HL-60/S4 treated with phorbol 12-myristate 13-acetate at 8.2 ng/mL for 4 days and 3 days (cell line): ENCODE results near the gene TDP2.
"Not testable (repeated sequence)": the region's sequence is repeated elsewhere in the genome, so short reads cannot be mapped to it uniquely, and the experiment has no call there.

Experiments
- in situ Hi-C: fragments of 300-500 bp; cut with MboI; formaldehyde crosslinking; loops from 2 replicates; pipeline ENCODE4 v1.15.0; 2022; ENCODE audit warnings: low sequenced_read_pairs

Gene TDP2

DNA sequence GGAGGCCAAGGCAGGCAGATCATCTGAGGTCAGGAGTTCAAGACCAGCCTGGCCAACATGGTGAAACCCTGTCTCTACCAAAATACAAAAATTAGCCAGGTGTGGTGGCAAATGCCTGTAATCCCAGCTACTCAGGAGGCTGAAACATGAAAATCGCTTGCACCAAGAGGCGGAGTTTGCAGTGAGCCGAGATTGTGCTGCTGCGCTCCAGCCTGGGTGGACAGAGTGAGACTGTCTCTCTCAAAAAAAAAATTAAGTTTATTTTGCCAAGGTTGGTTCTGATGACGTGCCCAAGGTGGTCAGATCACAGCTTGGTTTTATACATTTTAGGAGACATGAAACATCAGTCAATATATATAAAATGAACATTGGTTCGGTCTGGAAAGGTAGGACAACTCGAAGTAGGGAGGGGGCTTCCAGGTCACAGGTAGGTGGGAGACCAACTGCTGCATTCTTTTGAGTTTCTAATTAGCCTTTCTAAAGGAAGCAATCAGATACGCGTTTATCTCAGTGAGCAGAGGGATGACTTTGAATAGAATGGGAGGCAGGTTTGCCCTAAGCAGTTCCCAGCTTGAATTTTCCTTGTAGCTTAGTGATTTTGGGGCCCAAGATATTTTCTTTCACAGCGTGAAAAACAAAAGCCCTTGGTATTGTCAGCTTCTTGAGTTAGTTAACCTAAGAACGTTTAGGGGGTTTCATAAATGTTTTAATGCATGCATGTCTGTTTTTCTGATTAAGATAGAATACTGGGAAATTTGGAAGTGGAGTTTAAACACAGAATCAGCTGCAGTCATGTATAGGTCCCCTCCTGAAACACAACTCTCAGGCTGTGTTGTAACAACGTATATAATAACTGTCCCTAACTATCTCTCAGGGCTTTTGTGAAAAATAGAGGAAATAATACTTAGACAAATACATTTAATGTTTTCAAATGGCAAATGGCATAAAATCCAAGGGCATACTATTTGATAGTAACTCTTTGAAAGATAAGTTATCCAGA, 16.9 kb upstream of the TDP2 start:
- in situ Hi-C loops, result no loop called here

DNA sequence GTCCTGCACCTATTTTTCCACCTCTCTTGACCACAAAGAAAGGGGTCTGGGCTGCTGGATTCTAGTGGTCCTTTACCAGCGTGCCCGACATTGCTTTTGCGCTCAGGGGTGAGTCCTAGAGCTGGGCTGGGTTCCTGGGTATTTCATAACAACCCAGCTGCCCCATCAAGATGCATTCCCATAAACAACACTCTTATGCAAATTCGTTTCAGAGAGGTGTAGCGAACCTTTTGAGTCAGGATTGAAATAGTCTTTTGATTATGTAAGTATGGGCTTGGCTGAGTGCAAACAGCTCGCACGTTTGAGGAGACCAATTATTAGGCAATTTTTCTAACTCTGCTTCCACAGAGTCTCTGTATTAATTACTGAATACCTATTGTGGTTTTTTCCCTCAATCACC, 13.9 kb upstream of the TDP2 start:
- in situ Hi-C loops, result no loop called here

DNA sequence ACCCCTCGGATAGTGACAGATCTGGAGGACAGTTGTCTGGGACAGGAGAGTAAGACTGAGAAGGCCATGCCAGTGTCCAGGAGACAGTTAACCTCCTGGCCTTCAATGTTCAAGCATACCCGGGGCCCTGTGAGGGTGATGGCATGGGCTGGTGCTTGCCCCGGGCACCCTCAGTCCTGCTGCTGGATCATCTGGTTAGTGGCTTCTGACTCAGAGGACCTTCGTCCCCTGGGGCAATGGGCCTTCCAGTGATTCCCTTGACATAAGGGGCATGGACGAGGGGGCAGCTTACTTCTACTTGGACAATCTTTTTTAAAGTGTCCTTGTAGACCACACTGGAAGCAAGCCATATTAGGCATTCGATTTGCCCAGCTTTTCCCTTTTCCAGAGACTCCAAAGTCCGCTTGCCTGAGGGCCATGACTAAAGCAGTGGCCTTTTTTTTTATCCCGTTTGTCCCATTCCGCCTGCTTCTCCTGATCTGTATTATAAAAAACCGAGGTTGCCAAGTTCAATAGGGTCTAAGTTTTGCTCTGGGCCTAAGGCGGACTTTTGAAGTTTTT, 12.2 kb upstream of the TDP2 start:
- in situ Hi-C loops, result not testable (repeated sequence)

DNA sequence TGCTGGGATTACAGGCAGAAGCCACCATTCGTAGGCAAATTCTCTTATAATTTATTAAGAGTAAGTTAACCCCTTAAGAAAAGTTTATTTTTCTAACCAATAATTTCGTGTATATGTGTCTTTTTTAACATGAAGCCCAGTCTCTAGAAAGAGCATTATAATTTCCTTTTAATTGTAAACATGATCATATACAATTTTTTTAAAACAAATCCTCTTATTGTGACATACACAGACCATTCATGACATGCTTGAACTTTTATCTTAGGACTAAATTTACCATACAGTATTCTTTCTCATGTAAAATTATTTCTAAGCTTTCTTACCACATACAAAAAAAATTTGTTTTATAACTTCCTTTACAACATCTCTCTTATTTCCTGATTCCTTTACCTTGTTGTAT, 6.9 kb upstream of the TDP2 start:
- in situ Hi-C loops, result no loop called here

DNA sequence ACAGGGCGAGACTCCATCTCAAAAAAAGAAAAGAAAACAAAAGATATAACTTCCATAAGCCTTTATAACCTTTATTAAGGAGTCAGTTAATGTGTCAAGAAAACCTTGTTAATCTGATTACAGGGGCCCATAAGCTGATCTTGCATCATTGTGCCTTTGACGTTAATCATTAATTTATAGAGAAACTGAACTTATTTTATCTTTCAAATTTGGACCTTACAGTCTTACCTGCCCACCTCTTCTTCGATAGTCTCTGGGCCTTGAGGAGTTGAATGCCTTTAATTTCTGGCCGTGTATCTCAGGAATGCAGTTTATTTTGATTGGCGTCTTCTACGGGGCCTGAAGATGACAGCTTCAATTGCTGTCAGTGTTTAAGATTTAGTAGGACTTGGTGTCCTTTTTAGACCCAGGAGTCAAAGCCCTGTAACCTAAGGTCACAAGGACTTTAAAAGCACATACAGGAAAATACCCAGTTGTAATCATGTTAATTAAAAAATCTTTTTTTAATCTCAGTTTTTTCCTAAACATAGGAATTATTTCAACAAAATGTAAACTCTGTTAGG, 6.0 kb upstream of the TDP2 start:
- in situ Hi-C loops, result no loop called here

DNA sequence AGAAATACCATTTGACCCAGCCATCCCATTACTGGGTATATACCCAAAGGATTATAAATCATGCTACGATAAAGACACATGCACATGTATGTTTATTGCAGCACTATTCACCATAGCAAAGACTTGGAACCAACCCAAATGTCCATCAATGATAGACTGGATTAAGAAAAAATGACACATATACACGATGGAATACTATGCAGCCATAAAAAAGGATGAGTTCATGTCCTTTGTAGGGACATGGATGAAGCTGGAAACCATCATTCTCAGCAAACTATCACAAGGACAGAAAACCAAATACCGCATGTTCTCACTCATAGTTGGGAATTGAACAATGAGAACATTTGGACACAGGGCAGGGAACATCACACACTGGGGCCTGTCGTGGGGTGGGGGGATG, 4.4 kb upstream of the TDP2 start:
- in situ Hi-C loops, result not testable (repeated sequence)

DNA sequence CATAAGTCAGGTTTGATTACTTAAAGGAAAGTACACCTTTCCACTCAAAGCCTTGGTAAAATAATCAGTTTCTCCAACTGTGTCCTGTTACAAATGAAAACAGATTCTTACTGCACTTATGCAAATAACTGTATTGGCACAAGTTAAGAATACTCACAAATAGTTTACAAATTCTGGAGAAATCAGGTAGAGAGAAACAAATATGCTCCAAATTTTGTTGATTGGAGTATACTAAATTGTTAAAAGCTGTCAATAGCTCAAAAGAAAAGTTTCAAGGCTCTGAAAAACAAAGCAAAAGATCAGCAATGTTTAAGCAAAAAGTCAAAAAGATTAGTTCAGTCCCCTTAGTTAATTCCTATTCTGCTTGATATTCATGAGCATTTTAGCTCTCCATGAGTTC, 3.8 kb upstream of the TDP2 start:
- in situ Hi-C loops, result not testable (repeated sequence)

DNA sequence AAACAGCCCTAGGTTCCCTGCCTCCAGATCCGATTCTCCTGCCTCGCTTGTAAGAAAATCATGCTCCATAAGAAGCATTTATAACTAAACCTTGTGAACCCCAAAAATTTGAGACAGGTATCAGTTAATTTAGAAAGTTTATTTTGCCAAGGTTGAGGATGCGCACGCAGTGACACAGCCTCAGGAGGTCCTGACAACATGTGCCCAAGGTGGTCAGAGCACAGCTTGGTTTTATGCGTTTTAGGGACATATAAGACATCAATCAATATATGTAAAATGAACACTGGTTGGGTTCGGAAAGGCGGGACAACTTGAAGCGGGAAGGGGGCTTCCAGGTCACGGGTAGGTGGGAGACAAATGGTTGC, 2.3 kb upstream of the TDP2 start:
- in situ Hi-C loops, result no loop called here

DNA sequence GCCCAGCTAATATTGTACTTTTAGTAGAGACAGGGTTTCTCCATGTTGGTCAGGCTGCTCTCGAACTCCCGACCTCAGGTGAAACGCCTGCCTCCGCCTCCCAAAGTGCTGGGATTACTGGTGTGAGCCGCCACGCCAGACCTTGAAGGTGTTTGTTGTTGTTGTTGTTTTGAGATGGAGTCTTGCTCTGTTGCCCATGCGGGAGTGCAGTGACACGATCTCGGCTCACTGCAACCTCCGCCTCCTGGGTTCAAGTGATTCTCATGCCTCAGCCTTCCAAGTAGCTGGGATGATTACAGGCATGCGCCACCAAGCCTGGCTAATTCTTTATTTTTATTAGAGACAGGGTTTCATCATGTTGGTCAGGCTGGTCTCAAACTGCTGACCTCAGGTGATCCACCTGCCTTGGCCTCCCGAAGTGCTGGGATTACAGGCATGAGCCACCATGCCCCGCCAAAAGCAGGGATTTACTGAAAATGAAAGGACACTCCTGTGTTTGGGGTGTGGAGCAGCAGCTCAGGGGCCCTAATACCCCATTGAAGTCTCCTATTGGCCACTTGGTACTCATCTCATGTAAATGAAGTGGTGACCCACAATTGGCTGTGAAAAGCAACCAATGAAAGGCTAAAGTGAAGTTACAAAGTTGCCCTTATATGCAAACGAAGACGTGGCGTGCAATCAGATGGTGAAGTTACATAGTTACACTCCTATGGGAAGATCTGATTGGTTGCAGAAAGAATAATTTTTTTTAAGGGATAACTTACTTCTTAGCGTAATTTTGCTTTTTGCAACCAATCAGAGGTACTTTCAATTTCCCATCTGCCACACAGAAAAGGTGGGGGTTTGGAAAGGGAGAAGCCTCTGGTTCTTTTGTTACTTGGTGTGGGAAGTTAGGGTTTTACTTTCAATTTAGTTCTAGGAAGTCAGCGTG, 1.6 kb upstream of the TDP2 start:
- in situ Hi-C loops, result not testable (repeated sequence)

DNA sequence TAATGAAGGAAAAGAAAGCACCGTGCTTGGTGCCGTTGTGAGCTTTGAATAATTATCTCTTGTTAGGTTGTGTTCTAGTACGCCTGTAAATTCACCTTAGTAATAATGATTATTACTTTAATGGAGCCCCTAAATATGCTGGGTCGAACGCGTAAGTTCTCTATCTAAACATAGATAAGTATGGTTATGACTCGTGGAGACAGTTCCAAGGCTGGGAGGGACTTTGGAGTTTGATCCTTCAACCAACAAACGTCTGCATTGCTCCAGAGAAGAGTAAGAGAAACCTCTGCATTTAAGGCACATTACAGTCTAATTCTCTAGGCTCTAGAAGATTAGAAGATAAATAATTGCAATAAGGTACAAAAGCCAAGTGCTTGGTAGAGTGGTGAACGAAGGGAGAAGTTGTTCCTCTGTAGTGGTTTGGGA, 692 bp upstream of the TDP2 start:
- in situ Hi-C loops, result no loop called here

DNA sequence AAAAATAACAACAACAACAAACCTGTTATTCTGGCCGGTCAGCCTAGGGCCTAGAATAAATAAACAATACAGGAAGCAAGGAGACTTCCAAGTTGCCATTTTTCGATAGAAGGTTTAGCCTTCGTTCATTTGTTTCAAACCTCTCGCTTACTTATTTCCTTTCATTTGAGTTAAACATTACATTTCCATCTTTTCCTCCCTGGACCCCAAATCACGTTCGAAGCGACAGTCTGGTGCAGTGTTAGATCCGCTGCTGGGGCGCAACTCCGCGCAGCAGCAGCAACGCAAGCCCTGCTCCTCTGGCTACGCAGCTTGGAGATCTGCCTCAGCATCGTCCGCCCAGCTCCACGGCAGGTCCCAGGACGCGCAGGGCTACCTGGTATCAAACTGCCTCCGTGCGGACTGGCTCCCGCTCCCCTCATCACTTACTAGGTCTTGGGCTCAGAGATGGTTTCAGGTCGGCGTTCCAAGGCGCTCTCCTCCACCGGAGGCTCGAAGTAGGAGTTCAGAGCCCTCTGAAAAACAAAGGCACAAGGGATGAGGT, 530 bp downstream of the TDP2 start:
- in situ Hi-C loops, result no loop called here

DNA sequence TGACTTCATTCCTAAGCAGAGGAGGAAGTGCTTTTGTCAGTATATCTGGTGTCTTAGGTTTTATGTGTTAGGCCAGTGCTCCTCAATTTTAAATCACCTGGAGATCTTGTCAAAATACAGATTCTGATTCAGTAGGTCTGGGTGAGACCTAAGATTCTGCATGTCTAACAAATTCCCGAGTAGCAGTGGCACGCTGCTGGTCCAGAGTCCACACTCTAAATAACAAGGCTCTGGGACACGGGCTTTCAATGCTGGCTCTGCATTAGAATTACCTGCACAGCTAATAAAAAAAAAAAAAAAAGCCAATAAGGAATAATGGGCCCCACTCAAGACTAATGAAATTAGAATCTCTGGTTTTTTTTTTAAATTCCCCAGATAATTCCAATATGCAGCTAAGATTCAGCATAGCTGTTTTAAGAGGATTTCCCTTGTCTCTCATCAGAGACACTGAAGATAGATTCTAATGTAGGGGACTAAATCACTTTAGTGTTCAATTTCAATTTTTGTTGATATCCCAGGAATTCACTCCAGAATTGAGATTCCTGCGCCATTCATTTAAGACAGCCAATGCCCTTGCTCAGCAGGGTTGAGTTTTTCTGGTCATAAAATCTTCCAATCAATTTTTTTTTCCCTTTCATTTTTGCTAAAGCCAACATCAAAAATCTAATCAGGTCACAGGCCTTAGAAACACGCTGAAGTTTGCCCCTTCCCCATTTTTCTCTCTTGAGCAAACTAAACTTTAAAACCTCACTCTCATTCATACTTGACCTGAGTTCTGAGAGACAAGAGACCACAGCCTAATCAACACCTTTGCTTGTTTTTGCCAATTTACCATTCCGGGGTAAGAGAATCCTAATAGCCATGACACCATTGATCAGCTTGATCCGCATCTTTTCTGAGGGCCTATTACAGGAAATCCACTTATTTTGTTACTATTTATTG, 2.4 kb downstream of the TDP2 start:
- in situ Hi-C loops, result no loop called here

DNA sequence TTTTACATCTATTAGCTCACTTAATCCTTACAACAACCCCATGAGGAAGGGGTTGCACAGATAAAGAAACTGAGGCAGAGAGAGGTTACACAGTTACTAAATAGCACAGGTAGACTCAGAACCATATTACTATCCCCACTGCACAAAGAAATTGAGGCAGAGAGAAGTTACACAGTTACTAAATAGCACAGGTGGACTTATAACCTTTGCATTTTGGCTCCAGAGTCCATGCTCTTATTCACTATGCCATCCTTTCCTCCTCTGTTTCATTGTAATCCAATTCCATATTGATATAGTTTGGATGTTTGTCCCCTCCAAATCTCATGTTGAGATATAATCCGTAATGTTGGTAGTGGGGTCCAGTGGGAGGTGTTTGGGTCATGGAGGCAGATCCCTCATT, 3.5 kb downstream of the TDP2 start:
- in situ Hi-C loops, result no loop called here

DNA sequence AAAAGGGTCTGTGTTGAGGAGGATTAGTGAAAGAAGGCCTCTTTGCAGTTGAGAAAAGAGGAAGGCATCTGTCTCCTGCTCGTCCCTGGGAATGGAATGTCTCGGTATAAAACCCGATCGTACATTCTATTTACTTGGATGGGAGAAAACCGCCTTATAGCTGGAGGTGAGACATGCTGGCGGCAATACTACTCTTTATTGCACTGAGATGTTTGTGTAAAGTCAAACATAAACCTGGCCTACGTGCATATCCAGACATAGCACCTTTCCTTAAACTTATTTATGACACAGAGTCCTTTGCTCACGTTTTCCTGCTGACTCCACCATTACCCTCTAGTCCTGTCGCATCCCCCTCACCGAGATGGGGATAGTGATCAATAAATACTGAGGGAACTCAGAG, 4.5 kb downstream of the TDP2 start:
- in situ Hi-C loops, result no loop called here

DNA sequence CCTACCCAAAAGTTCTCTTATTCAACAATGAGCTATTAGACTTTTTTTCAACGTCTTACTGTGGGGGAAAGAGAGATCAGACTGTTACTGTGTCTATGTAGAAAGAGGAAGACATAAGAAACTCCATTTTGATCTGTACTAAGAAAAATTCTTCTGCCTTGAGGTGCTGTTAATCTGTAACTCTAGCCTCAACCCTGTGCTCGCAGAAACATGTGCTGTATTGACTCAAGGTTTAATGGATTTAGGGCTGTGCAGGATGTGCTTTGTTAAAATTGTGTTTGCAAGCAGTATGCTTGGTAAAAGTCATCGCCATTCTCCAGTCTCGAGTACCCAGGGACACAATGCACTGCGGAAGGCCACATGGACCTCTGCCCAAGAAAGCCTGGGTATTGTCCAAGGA, 4.9 kb downstream of the TDP2 start:
- in situ Hi-C loops, result not testable (repeated sequence)

DNA sequence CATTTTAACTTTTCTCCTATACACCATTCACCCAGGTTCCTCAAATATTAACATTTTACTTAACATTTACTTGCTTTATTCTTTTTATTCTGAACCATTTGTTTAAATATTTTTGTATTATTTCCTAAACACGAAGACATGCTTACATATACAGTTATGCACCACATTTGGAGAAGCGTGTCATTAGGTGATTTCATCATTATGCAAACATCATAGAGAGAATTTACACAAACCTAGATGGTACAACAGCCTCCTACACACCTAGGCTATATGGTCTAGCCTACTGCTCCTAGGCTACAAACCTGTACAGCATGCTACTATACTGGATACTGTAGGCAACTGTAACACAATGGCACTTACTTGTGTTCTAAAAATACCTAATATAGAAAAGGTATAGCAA, 6.6 kb downstream of the TDP2 start:
- in situ Hi-C loops, result no loop called here

DNA sequence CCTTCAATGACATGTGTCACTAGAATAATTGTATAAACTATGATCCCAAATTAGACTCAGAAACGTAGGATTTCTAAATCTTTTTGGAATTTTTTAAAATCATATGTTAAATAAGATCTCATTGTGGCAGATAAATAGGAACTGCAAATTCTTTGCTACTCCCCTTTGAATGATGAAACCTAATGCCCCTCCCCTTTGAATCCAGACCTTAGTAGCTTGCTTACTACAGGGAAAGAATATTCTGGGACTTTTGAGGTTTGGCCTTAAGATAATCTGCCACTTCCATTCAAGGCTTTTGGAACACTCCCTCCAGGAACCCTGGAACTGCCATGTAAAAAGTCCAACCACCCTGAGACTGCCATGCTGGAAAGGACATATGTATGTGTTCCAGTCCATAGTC, 7.1 kb downstream of the TDP2 start:
- in situ Hi-C loops, result no loop called here

DNA sequence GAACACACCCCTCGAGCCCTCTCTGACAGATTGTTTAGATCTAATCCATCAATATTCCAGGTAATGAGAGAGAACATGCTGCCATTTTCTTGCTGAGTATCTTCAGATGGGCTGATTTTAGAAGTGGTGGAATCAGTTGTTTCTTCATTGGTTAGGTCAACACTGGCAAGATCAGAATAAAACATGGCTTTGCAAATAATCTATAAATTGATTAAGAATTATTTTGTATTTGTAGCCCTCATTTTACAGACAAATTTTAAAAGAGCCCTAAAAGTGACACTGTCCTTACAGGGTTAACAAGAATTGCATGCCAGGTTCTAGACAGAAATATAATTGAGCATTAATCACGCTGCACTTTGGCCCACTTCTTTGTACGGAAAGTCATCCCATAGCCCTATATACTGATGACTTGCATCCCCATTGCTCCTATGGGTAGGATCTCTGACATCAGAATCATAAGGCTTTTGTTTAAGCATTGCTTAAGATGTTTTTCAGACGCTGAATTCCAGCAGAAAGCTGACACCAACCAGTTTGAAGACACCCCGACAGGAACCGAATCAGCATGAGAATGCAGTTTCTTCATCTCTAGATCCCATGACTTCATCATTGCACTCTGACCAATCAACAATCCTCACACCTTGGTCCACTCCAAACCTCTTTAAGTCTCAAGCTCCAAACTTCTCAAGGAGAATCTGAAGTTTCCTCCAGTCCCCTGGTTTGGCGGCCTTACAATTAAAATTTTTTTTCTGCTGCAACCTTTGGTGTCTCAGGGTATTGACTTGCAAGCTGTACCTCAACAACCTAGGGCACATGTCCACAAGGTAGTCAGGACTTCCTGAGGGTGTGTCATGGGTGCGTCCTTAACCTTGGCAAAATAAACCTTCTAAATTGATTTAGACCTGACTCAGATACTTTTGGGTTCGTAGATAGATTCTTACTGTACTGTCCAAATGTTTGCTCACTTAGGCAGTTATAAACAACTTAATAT, 7.8 kb downstream of the TDP2 start:
- in situ Hi-C loops, result no loop called here

DNA sequence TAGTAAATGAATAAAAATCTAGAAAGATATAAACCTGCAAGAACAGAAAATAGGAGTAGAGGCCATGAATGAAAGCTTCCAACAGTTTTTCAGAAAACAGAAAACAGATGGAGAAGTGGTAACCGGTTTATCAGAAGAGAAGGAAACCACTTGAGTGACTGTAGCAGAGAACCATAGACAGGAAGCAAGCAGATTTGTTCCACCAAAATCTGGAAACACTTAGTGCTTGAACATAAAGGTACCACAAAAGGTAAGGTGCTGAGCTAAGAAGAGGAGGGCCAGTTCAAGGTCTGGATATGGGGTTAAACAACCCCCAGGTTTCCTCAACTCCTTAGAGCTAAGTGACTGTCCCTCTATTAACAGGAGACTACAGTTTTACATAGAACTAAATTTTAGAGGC, 11.5 kb downstream of the TDP2 start:
- in situ Hi-C loops, result no loop called here
